Stimulated activated CD8-positive, alpha-beta memory T cell treated with anti-CD3 and anti-CD28 coated beads, Interleukin-7, amount 100 ng/mL, for 24 hours (primary cell): Measurements from ENCODE around the gene IQGAP2.

Experiments used
- DNase-seq: peaks from one replicate; pipeline ENCODE4 v3.0.0-alpha.2; 2020; ENCODE audit warnings: low read depth

Gene IQGAP2

DNA sequence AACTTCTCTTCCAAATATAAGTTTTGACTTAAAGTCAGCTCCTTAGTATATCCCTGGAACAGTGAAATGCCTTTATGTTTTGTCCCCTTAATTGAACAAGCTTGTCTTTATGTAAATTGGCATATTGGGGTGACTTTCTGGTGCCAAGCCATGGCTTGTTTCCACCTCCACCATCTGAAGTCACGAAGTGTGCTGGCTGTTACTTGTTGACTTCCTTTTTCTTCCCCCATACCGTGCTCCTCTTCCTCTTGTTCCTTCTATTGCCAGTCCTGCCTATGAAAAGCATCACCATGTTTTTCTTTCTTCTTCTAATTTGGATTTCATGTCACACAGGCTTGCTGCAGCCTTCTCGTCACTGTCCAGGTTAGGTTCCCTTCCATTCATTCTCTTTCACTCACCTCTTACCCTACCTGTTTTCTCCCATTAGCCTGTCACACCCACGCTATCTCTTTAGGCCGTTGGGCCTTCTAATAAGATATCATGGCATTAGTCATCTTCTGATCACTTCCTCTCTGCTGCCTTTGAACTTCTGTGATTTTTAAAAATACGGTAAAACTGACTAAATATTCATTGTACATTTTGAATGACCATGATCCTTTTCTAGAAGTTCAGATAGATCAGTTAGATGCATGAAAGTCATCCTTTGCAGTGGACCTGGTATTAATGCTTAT is 48.1 kb downstream of the IQGAP2 start:
- DNase-seq: no peak

DNA sequence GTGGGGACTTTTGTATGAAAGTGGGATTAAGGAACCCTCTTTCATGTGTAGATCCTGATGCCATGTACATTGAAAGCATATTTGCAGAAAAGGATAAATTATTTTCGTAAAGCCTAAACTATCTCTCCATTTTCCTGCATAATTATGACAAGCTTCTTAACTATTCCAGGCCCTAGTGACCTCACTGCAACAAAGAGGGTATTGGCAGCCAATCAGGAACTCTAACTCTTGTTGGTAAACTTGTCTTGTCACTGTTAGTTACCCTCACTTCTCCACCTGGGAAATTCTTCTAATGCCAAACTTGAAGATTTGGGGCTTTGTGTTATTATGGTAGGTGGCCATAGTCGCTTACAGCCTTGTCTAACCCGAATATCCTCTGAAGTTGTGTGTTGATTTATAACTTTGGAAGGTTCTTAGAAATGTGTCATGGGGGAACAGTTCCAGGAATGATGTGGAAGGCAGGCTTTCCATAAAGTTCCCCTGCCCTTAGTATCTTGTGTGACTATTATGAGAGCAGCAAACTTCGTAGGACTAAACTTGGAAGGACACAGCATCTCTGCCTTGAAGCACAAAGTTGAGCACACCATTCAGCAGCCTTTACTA is 52.5 kb downstream of the IQGAP2 start:
- no peak for DNase-seq

DNA sequence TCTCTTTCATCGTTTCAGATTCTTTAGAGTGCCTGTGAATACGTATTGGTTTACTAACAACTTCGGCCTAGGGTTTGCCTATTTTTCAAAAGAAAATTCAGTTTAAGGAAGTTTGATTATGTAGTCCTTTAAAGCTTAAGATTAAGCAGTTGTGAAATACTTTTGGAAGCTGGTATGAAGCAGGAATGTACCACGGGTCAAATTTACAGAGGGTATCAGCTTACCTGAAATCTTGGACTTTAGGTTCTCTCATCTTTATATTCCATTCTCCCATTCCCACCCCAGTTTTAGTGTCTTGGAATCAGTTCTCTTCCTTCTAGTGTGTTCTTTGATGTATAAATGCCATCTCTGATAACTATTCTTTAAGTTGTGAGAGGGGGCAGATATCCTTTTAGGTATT is 53.2 kb downstream of the IQGAP2 start:
- no peak for DNase-seq

DNA sequence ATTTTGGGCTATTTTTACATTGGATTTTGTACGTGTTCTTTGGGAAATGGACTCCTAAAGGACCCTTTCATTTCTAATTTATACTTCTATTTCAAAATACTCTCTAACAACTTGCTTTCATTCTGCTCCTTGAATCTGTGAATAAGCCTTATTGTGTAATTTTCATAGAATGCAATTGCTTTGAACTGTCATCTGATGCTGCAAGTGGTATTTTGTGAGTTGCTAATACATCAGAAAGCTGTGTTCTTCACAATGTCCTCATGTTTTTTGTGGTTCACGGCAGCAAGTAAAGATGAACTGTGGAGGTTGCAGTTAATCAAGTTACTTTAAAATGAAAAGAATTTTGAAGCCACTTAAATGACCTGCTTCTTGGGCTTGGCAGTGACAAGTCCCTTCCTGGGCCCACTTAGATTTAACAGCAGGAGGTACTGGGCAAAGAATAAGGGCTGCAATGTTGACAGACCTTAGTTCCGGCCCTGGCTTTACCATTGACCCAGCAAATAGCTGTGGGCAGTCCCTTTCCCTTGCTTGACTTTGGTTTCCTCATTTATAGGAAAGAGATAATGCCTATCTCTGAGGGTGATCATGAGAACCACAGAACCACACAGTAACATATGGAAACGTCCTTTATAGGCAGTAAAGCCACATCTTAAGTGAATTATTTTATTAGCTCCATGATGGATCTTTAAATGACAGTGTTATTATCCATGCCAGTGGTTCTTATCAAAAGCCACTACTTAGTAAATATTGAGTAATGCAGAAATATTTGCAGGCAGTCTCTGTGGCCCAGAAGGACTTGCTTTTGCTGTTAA is 54.8 kb downstream of the IQGAP2 start:
- no peak for DNase-seq

DNA sequence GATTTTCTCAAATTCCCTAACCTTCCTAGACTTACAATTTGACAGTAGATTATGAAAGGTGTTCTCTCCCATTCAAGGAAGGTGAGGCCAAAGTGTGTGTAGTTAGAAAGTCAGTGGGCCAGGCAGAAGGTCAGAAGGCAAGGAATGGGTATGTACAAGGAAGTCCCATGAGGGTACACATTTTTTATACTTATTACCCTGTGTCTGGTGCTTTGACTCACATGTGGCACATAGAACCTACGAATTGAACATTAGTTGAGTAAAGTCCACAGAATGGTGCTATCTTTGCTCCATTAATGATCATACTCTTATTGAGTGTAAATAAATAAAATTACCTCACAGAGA is 55.4 kb downstream of the IQGAP2 start:
- DNase-seq: no peak

DNA sequence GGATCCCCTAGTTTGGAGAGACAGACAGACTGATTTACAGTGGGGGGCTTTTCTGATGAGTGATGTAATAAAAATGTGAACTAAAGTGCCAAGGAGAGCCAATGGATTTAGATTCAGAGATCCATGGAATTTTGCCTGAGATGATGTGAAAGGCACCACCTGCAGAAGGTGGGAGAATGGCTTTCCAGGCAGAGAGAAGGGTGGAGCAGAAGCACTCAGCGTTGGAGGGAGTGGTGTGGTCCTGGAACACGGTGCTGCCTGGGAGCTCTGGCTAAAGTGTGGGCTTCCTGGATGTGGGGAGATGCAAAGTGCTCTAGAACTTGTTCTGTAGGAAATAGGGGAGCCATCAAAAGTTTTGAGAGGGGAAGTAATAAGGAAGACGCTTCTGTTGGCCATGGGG is 57.0 kb downstream of the IQGAP2 start:
- no peak for DNase-seq

DNA sequence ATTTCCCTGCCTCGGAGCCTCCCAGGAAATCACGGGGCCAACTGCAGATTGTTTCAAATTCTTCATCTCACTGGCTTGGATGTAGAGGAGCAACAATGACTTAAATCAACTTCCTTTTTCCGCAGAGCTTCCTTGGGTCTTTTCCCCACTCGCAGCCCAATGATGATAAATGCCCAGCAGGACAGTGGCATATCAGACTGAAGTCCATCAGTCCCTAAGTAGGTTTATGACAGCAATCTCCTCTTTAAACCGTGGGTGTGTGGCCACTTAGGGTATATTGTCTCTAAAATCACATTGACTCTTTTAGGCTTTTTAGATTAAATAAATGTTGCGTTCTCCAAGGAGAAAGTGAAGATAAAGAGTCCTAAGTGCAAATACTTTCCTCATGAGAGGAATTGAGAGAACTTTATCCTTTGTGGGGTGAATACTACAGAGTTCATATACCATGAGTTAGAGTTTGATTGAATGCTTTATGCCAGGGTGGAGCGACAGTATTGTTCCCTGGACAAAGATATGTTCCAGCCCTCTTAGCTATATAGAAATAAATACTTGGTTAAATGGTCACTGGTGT is 59.1 kb downstream of the IQGAP2 start:
- DNase-seq: no peak

DNA sequence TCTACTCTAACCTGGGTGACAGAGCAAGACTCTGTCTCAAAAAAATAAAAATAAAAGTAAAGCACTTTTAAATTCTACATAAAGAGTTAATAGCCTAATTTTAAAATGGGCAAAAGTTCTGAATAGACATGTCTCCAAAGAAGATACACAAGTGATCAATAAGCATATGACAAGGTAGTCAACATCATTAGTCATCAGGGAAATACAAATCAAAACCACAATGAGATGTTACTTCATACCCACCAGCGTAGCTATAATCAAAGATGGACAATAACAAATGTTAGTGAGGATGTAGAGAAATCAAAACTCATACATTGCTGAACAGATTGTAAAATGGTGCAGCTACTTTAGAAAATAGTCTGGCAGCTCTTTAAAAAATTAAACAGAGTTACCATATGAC is 64.1 kb downstream of the IQGAP2 start:
- no peak for DNase-seq

DNA sequence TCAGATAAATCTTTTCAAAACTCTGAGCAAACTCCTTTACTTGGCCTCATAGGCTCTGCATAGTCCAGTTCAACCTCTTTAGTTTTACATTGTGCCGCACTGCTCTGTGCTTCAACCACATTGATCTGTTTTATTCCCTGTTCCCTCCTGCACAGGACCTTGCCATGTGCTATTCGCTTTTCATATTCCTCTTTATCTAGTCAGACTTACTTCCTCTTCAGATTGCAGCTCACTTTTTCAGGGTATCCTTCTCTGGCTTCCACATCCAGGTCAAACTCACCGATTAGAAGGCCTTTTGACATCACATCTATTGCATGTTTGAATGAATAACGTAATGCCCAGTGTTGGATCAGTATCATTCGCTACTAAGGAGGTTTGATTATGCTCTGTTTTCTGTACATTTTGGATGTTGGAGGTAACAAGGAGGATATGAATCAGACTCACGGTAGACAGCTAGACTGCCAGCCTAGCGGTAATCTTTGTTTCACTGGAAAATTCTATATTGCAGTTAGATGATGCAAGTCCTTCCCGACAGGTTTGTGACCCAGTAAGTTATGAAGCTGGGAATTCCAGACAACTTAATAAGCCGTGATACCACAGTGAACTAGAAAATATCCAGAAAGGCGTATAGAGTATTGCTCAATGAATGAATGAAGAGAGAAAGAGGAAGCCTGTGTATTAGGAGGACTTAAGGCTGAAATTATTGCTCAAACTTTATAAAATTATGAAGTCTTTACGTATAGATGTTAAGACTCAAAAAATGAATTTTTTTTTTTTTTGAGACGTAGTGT is 65.7 kb downstream of the IQGAP2 start:
- DNase-seq: no peak

DNA sequence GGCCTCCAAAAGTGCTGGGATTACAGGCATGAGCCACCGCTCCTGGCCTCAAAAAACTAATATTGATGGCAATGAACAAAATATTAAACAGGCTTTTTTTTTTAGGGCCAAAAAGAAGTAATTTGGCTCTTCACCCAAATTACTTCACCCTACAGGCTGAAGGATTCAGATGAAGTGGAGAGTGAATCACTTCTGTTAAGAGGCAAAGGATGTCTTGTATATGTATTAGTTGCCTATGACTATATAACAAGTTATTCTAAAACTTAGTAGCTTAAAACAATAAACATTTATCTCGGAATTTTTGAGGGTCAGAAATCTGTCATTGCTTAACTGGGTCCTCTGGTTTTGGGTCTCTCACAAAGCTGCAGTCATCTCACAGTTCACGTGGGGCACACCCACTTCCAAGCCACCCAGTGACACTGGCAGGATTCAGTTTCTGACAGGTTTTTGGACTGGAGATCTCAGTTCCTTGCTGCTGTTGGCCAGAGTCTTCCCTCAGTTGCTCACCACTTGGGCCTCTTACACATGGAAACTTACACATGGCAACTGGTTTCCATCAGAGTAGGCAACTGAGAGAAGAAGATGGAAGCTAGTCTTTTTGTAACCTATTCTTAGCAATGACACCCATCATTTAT is 66.7 kb downstream of the IQGAP2 start:
- DNase-seq: no peak

DNA sequence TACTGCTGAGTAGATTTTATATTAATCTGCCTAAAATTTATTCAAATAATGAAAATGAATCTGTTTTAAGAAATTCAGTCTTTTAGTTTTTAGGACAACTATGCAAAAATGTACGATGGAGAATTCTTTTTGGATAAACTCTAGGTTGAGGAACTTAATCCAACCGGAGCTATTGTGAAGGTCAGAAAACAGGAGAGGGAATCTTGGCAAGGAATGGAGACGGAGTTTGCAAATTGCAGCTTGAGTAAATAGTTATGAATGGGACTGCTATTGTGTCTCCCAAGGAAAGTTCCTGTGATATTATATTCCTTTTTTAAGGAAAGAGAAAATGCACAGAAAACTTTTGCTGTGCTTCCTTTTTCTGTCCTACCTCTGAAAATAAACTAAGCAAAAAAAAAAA is 67.9 kb downstream of the IQGAP2 start:
- no peak for DNase-seq

DNA sequence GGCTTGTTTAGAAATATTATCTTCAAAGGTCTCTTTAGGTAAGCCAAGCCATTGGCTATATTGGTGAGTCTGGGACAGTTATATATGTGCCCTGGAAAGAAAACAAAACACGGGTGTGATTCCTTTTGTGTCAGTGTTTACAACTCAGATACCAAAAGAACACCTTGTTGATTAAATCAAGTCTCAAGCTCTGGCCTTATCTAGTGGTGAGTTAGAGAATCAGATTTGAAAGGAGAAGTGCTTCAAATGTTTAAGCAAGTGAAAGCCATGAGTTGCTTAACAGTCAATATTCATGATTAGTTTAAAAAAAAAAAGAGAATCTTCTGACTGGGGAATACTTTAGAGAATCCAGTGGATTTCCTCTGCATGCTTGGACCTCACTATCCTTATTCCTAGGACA is 68.3 kb downstream of the IQGAP2 start:
- DNase-seq: no peak

DNA sequence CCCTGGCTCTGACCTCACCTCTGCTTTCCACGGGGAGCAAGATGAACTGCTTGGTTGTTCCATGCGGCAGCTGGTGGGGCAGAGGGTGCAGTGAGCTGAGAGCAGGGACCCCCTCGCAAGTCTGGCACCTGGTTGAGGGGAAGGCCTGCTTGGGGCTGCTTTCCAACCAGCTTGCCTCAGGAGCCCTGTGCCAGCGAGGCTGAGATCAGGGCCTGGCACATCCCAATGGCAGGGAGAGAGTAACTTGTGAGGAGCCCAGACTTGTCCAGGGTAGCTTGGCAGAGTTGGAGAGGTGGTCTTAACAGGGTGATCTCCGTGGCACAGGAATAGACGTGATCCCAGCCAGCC is 68.9 kb downstream of the IQGAP2 start:
- DNase-seq: no peak

DNA sequence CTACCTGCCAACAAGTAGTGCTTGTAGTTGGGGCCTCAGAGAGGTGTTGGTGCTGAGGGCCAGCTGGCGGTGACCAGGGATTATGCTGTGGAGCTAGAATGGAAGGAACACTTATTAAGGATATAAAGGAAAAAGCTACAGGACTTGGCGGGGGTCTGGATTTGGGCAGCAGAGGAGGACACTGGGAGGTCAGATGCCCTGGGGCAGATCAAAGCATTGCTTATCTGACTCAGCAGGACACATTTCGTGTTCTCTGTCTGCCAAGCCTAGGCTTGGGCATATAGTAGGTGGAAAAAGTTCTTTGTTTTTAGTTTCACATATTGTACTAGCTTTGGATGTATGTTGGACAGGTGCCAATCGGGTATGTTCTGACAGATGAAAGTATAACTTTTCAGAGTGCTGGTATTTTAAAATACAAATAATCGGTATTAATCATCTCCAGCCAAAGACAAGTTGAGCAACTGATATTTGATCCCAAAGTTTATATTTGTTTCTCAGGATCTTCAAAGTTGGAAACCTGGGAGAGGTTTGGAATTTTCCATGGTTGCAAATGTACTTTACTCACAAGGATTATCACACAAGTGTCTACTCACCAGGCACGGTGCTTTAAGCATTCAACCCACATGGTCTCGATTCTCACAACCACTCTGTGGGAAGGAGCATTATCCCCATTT is 69.4 kb downstream of the IQGAP2 start:
- DNase-seq: no peak

DNA sequence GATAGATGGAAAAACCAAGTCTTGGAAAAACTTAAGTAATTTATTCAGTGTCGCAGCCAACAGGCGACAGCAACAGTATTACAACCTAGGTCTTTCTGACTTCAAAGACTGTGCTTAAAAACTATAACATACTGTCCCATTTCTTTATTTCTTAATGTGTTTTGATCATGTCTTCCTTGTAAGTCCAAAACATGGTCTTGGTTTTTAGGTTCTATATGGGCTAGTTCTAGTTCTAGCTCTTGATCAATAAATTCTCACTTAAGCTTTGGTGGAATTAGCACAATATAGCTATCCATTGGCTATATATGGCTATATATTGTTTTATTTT is 69.9 kb downstream of the IQGAP2 start:
- DNase-seq: no peak

DNA sequence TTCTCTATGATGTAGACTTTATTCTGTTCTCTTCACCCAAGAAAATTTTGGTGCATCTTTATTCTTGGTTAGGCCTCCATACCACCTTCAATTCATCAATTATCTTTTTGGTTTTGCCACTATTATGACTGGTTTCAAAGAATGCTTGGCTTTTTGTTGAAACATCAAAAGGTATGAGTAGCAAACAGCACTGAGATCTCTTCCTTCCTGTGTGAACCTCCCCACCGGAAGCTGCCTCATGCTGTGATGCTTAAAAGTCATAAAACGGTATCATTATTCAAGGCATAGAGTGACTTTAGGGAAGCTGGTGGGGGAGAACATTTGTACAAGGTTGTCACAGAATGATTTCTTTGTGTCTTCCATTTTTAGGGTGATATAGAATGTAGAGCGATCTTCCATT is 70.6 kb downstream of the IQGAP2 start:
- DNase-seq: peak; percentile 37

DNA sequence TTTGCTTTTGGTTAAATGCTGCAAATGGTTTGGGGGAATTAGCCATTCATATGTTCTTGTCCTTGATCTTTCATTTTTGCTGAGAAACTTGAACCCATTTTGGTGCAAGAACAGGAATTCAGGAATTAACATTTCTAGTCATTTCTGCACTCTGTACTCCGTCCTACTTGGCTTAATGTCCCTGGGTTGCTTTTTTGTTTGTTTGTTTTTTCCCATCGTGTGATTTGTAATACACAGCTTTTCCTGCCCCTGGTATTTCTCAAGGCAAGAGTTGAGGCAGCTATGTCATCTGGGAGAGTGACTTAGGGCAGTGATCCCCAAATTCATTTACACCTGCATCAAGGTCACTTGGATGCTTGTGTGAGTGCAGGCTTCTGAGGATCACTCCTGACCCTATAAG is 71.3 kb downstream of the IQGAP2 start:
- DNase-seq: no peak

DNA sequence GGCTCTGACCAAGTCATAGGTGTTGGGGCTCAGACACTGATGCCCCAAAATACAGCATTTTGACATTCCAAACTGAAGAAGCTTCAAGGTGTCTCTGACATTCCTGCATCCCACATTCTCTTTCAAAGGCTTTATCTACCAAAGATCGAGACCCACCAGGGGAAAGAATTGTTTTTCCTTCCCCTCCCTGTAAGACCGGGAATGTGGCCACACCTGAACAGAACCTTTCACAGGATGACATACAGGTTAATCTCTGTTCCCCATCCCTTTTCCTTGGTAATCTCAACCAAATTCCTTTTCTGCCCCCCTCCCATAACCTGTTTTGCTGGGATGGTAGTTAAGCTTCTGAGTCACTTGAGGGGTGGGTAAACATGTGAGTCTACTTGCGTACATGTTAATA is 72.3 kb downstream of the IQGAP2 start:
- DNase-seq: no peak

DNA sequence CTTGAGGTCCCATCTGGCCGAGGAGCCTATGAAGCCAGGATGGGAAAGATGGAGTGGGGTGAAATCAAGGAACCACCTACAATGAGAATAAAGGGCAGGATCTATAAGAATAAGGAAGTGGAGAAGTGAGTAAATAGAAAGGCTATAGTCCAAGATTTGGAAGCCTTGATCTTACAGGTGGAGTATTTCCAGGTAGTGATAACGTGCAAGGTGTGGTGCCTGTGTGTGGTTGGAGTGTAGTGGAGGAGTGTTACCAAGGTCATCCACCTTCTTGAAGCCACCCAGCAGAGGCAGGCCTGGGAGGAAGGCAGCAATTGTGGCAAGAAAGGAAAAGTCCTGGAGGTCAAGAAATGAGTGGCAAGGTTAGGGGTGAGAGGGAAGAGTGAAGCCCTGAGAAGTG is 72.9 kb downstream of the IQGAP2 start:
- no peak for DNase-seq

DNA sequence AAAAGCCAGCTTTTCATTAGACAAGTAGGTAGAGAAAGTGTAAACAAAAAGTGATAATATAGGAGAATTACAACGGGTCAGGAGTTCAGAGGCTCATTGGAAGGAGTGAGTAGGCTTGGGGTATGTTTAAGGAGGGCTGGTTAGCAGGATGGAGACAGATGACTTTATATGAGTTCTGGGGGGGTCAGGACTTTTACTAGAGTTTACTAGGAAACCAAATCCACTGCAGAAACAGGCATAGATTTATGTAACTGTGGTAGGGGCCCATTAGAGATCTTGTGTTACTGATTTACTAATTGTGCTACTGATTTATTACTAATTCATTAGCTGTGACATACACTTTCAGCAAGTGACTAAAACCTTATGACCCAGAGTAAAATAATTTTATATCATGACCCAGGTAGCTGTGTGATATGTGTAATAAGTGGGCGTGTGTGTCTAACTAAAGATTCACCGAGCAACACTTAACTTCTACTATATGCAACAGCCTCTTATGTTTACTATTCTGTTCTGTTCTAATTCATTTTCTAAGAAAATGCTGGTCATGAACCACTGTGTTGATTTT is 73.5 kb downstream of the IQGAP2 start:
- DNase-seq: no peak

DNA sequence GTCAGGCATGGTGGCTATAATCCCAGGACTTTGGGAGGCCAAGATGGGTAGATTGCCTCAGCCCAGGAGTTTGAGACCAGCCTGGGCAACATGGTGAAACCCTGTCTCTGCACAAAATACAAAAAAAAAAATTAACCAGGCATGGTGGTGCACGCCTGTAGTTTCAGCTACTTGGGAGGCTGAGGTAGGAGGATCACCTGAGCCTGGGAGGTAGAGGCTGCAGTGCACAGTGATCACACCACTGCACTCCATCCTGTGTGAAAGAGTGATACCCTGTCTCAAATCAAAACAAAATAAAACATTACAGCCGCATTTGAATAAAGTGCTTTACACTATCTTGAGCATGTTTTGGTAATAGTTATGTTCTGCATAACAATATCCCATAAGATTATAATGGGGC is 74.0 kb downstream of the IQGAP2 start:
- DNase-seq: no peak
